ENCODE data around the gene PLK3. TPM values are rescaled to one million over a fixed set of nuclear protein-coding genes. Genes with fewer than 3 reads are reported as not detected.
"Not testable (repeated sequence)": the region's sequence is repeated elsewhere in the genome, so short reads cannot be mapped to it uniquely, and the experiment has no call there.

PLK3 gene
- total RNA-seq, 2 donors from 2014 or later, result 58.7 to 92.0 TPM

- H3K9me3 Mint-ChIP-seq, result no peaks in the 10 kb centered on the region
Measured at GRCh38 chr1:44826375-44827196, 26.4 kb downstream of the PLK3 start.

DNA sequence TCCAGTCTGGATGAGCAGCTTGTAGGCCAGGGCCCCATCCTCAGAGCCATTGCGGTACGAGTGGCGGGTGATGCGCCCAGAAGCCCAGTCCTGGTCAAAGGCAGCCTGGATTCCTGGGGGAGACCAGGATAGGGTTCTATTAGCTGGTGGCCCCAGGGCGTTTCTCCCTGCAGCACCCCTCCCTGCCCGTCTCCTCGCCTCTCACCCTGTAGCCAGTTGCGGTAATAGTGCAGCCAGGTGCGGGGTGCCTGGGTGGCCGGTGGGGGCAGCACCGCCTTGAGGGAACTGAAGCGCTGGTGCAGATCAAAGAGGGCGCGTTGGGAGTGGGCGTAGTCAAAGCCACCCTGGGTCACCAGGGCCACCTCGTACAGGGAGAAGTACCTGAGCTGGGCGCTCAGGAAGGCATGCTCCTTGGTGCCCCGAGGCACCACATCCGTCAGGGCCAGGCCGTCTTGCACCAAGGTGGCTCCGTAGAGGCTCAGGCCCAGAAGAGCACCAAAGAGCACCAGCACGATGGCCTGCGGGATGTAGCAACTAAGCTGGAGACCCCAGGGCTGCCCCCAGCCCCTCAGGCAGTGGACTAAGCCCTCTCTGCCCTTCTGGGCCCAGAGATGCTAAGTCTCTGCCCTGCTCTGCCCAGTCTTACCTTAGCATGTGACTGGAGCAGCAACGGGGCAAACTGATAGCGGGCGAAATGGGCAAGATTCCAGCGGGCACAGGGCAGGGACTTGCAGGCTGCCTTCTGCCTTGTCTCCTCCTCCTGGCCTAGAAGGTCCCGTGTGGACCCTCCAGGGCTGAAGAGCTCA is 27.2 kb downstream of the PLK3 start:
- H3K36me3 Mint-ChIP-seq (ENCODE audit: low read depth), result no peaks in the 10 kb centered on the region
- no peak overlapping the region for H3K4me3 Mint-ChIP-seq
- no peak for ATAC-seq (replicated peaks)
- no peaks in the 10 kb centered on the region for H3K27me3 Mint-ChIP-seq
- H3K9me3 Mint-ChIP-seq, result no peaks in the 10 kb centered on the region
- H3K4me1 Mint-ChIP-seq, result no peaks in the 10 kb centered on the region
- peak overlapping the region; percentile 39 for H3K27ac Mint-ChIP-seq

More at GRCh38 chr1:44826375-44827196, 26.4 kb downstream of the PLK3 start:
- H3K27ac Mint-ChIP-seq, result no peak overlapping the region
- no peak for ATAC-seq (replicated peaks)
- no peaks in the 10 kb centered on the region for H3K27me3 Mint-ChIP-seq
- no peak overlapping the region for H3K4me3 Mint-ChIP-seq
- no peaks in the 10 kb centered on the region for H3K36me3 Mint-ChIP-seq (ENCODE audit: low read depth)
- H3K4me1 Mint-ChIP-seq, result no peaks in the 10 kb centered on the region

GRCh38 chr1:44828003-44828651 is 27.9 kb downstream of the PLK3 start:
- Mint-ChIP-seq H3K9me3 (no peaks in the 10 kb centered on the region), H3K36me3 (ENCODE audit: low read depth) (no peaks in the 10 kb centered on the region), H3K4me3 (no peak overlapping the region), H3K4me1 (no peaks in the 10 kb centered on the region), H3K27ac (peak overlapping the region; percentile 39), H3K27me3 (no peaks in the 10 kb centered on the region)
- no peak for ATAC-seq (replicated peaks)

DNA sequence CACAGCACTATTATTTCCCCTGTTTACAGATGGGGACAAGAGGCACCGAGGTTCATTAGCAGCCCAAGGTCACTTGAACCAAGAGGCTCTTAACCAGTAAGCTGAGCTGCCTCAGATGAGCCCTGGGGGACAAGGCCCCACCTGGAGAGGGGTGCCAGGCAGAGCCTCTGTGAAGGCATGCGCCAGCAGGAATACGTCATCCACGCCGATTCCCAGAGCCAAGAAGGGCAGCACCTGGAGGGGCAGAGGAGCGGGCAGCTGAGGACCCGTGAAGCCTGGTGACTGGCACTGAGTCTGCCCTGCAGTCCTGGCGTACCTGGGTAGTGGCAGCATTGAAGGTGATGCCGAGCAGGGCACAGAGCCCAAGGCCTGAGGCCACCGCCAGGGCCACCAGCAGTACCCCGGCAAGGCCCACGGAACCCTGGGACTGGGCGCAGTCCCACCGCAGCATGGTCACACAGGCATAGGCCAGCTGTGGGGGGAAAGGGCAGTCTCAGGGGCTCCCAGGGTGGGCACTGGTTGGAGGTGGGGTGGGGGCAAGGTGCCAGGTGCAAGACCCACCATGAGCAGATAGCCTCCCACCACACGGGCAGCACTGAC is 28.8 kb downstream of the PLK3 start:
- Mint-ChIP-seq H3K4me3 (no peak overlapping the region), H3K36me3 (ENCODE audit: low read depth) (no peaks in the 10 kb centered on the region), H3K27me3 (no peaks in the 10 kb centered on the region), H3K4me1 (no peaks in the 10 kb centered on the region), H3K9me3 (no peaks in the 10 kb centered on the region), H3K27ac (no peak overlapping the region)
- no peak for ATAC-seq (replicated peaks)

DNA sequence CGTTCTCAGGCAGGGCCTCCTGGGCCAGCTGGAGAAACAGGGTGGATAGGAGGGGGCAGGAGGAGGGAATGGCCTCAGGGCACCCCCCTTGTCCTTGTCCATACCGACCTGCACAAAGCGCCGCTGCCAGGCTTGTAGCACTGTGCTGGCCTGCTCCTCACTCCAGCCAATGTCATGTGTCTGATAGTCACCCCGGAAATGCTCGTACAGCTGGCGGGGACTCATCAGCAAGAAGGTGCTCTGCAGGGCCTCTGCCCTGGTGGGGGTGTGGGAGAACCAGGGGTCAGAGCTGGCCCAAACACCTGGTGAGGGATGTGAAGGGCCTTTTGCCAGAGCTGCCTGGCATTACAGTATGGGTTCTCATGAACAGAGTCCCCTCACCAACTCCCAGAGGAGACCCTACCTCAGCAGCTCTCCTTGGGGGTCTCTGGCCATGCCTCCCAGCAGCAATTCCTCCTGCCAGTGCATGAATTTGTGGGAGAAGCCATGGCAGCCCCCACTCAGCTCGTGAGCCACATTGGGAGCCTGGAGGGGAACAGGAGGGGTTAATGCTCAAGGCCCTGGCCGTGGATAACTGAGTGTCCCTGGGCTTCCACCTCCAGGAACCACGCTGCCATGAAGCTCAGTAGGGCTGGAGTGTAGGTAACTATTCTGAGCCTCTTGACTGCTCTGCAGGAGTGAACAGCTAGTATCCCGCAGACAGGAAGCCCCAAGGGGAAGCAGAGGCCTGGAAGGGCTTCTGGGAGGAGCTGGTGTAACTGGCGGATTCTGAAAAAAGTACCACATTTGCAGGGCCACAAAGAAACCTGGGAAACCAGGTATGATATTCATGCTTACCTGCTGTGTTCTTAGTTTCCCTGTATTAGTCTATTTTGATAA is 29.6 kb downstream of the PLK3 start:
- Mint-ChIP-seq H3K9me3 (no peaks in the 10 kb centered on the region), H3K4me1 (peaks cover 6% of the 10 kb centered on the region), H3K4me3 (no peak overlapping the region), H3K36me3 (ENCODE audit: low read depth) (no peaks in the 10 kb centered on the region), H3K27me3 (no peaks in the 10 kb centered on the region), H3K27ac (no peak overlapping the region)
- no peak for ATAC-seq (replicated peaks)

DNA sequence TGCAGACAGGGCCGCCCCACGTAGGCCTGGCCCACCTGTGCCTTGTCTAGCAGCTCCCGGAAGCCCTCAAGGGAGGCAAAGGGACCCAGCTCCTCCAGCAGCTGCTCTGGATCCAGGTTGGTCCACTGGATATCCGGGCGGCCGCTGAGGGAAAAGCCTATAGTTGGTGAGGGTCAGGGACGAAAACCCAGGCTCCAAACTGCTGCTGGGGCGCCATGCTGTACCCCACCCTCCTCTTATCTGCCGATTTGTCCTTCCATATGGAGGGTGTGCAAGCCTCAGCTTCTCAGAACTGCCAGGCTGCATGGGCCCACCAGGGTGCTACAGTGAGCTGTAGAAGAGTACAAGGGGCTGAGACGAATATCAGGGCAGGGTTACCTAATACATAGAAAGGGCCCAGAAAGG is 30.7 kb downstream of the PLK3 start:
- H3K9me3 Mint-ChIP-seq, result no peaks in the 10 kb centered on the region
- H3K36me3 Mint-ChIP-seq (ENCODE audit: low read depth), result no peaks in the 10 kb centered on the region
- no peaks in the 10 kb centered on the region for H3K27me3 Mint-ChIP-seq
- H3K4me3 Mint-ChIP-seq, result no peak overlapping the region
- no peak for ATAC-seq (replicated peaks)
- H3K27ac Mint-ChIP-seq, result no peak overlapping the region
- peaks cover 12% of the 10 kb centered on the region for H3K4me1 Mint-ChIP-seq

GRCh38 chr1:44831516-44831915 is 31.3 kb downstream of the PLK3 start:
- Mint-ChIP-seq H3K36me3 (ENCODE audit: low read depth) (no peaks in the 10 kb centered on the region), H3K4me3 (no peak overlapping the region), H3K27me3 (no peaks in the 10 kb centered on the region), H3K4me1 (peaks cover 14% of the 10 kb centered on the region), H3K27ac (no peak overlapping the region), H3K9me3 (no peaks in the 10 kb centered on the region)
- no peak for ATAC-seq (replicated peaks)

GRCh38 chr1:44832056-44832705 is 32.0 kb downstream of the PLK3 start:
- H3K9me3 Mint-ChIP-seq, result no peaks in the 10 kb centered on the region
- H3K4me3 Mint-ChIP-seq, result no peak overlapping the region
- H3K36me3 Mint-ChIP-seq (ENCODE audit: low read depth), result no peaks in the 10 kb centered on the region
- H3K27me3 Mint-ChIP-seq, result no peaks in the 10 kb centered on the region
- H3K27ac Mint-ChIP-seq, result no peak overlapping the region
- ATAC-seq (replicated peaks), result no peak
- H3K4me1 Mint-ChIP-seq, result peaks cover 14% of the 10 kb centered on the region

- peaks cover 2% of the 10 kb centered on the region for H3K27me3 Mint-ChIP-seq
- ATAC-seq (replicated peaks), result no peak
- no peaks in the 10 kb centered on the region for H3K9me3 Mint-ChIP-seq
- peaks cover 14% of the 10 kb centered on the region for H3K4me1 Mint-ChIP-seq
- H3K4me3 Mint-ChIP-seq, result no peak overlapping the region
- peak overlapping the region; percentile 43 for H3K27ac Mint-ChIP-seq
- H3K36me3 Mint-ChIP-seq (ENCODE audit: low read depth), result no peaks in the 10 kb centered on the region
Measured at GRCh38 chr1:44834328-44834727, 34.2 kb downstream of the PLK3 start.

- peak; percentile 98 for ATAC-seq (replicated peaks)
- Mint-ChIP-seq H3K27ac (peak overlapping the region; percentile 32), H3K9me3 (no peaks in the 10 kb centered on the region), H3K27me3 (peaks cover 6% of the 10 kb centered on the region), H3K36me3 (ENCODE audit: low read depth) (no peaks in the 10 kb centered on the region), H3K4me3 (peak overlapping the region; percentile 42), H3K4me1 (peaks cover 14% of the 10 kb centered on the region)
Measured at GRCh38 chr1:44835738-44836675, 35.8 kb downstream of the PLK3 start.

DNA sequence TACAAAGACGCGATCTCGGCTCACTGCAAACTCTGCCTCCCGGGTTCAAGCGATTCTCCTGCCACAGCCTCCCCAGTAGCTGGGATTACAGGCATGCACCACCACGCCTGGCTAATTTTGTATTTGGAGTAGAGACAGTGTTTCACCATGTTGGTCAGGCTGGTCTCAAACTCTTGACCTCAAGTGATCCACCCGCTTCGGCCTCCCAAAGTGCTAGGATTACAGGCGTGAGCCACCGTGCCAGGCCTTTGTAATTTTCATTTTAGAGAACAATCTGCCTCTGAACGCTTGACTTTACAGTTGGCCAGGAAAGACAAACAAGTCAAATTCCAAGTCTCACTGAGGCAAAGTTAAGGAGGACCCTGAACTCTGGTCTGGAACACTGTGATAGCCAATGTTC is 38.1 kb downstream of the PLK3 start:
- not testable (repeated sequence) for H3K36me3 Mint-ChIP-seq (ENCODE audit: low read depth); H3K4me3 Mint-ChIP-seq; ATAC-seq (replicated peaks); H3K27ac Mint-ChIP-seq; H3K9me3 Mint-ChIP-seq
- H3K4me1 Mint-ChIP-seq, result peaks cover 14% of the 10 kb centered on the region
- H3K27me3 Mint-ChIP-seq, result peaks cover 19% of the 10 kb centered on the region

DNA sequence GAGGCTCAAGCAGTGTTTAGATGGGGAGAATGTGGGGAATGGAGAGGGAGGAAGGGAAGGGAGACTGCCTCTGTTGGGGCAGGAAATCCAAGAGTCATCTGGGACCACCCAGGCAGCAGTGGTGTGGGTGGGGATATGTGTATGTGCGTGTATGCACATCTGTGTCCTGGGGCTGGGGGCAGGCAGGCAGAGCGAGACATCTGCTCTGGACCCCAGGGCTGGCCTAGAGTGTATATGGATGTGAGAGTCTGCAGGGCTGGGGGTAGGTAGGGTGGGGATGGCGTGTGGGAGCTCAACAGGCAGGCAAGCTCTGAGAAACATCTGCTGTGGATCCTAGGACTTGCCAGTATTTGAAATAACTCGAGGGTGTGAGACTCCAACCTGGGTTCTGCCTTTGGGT is 39.4 kb downstream of the PLK3 start:
- ATAC-seq (replicated peaks), result no peak

More for the DNA sequence above, 39.4 kb downstream of the PLK3 start:
- Mint-ChIP-seq H3K27me3 (peaks cover 22% of the 10 kb centered on the region), H3K4me1 (peaks cover 10% of the 10 kb centered on the region), H3K4me3 (no peak overlapping the region), H3K9me3 (no peaks in the 10 kb centered on the region), H3K36me3 (ENCODE audit: low read depth) (no peaks in the 10 kb centered on the region), H3K27ac (no peak overlapping the region)

Data from activated T-helper 17 cell treated with anti-CD3 and anti-CD28 coated beads, Interleukin-2, amount 50 U/mL, for 72 hours (primary cell).